GM21619 (cell line): Measurements from ENCODE around the gene CIROP.

Source experiments
- ATAC-seq: cut with Tn5 transposase; IDR thresholded peaks from one replicate; pipeline ENCODE4 v1.9.1; 2021; ENCODE audit not compliant: unreplicated experiment

Gene CIROP

GRCh38 chr14:23104591-23105347, at the start of gene CIROP:
TSS of gene CIROP (minus strand) at chr14:23104989. CDS start at chr14:23104920, 69 bp downstream.
- no peak for ATAC-seq

GRCh38 chr14:23153851-23154796, 49.3 kb upstream of the CIROP start:
- no peak for ATAC-seq

GRCh38 chr14:23151342-23151741, 46.6 kb upstream of the CIROP start:
- no peak for ATAC-seq

GRCh38 chr14:23149745-23150144, 45.0 kb upstream of the CIROP start:
- no peak for ATAC-seq

GRCh38 chr14:23148591-23149249, 43.9 kb upstream of the CIROP start:
- ATAC-seq: no peak

GRCh38 chr14:23147676-23148075, 42.9 kb upstream of the CIROP start:
- ATAC-seq: no peak

GRCh38 chr14:23146980-23147379, 42.2 kb upstream of the CIROP start:
- no peak for ATAC-seq

- no peak for ATAC-seq
Measured at GRCh38 chr14:23146351-23146910, 41.6 kb upstream of the CIROP start.

- ATAC-seq: no peak
Measured at GRCh38 chr14:23145794-23146350, 41.1 kb upstream of the CIROP start.

GRCh38 chr14:23143911-23144310, 39.1 kb upstream of the CIROP start:
- no peak for ATAC-seq

- ATAC-seq: no peak
Measured at GRCh38 chr14:23142826-23143225, 38.0 kb upstream of the CIROP start.

- no peak for ATAC-seq
Measured at GRCh38 chr14:23141706-23142444, 37.1 kb upstream of the CIROP start.

- ATAC-seq: no peak
Measured at GRCh38 chr14:23140371-23140770, 35.6 kb upstream of the CIROP start.

GRCh38 chr14:23139874-23140273, 35.1 kb upstream of the CIROP start:
- no peak for ATAC-seq

- ATAC-seq: no peak
Measured at GRCh38 chr14:23137813-23138535, 33.2 kb upstream of the CIROP start.

GRCh38 chr14:23137192-23137812, 32.5 kb upstream of the CIROP start:
- ATAC-seq: no peak

- ATAC-seq: no peak
Measured at GRCh38 chr14:23136566-23137133, 31.9 kb upstream of the CIROP start.

- no peak for ATAC-seq
Measured at GRCh38 chr14:23132970-23133369, 28.2 kb upstream of the CIROP start.

- no peak for ATAC-seq
Measured at GRCh38 chr14:23131482-23131881, 26.7 kb upstream of the CIROP start.
